GM12872 (cell line): ENCODE results near the gene ITGA5.
A peak's percentile ranks its signal among the peaks of the same experiment; 100 is the strongest.

Source experiments
- CTCF ChIP-seq: IDR thresholded peaks from 3 replicates; pipeline ENCODE4 v1.5.1; 2011; ENCODE audit warnings: low read depth, mild to moderate bottlenecking, low read length, moderate library complexity; ENCODE audit not compliant: insufficient read depth

ITGA5 gene

GRCh38 chr12:54397157-54397556, 21.9 kb downstream of the ITGA5 start:
- TF ChIP-seq CTCF: no peak

- no peak for TF ChIP-seq CTCF
Measured at GRCh38 chr12:54395545-54395944, 23.5 kb downstream of the ITGA5 start.

- TF ChIP-seq CTCF: no peak
Measured at GRCh38 chr12:54394986-54395385, 24.1 kb downstream of the ITGA5 start.

GRCh38 chr12:54394281-54394719, 24.8 kb downstream of the ITGA5 start:
- TF ChIP-seq CTCF: peak; percentile 77

- TF ChIP-seq CTCF: no peak
Measured at GRCh38 chr12:54393743-54394142, 25.3 kb downstream of the ITGA5 start.

GRCh38 chr12:54393207-54393609, 25.9 kb downstream of the ITGA5 start:
- no peak for TF ChIP-seq CTCF

GRCh38 chr12:54392485-54393206, 26.4 kb downstream of the ITGA5 start:
- TF ChIP-seq CTCF: no peak
